Measurements from ENCODE around the gene TTL. TPM values are rescaled to one million over a fixed set of nuclear protein-coding genes. Genes with fewer than 3 reads are reported as not detected.

The TTL gene
- total and polyA plus RNA-seq, 2 of the 13 experiments (the other 11 are each of a cell fraction or from before 2014, with no cell fraction given): 19.0 to 59.8 TPM

DNA sequence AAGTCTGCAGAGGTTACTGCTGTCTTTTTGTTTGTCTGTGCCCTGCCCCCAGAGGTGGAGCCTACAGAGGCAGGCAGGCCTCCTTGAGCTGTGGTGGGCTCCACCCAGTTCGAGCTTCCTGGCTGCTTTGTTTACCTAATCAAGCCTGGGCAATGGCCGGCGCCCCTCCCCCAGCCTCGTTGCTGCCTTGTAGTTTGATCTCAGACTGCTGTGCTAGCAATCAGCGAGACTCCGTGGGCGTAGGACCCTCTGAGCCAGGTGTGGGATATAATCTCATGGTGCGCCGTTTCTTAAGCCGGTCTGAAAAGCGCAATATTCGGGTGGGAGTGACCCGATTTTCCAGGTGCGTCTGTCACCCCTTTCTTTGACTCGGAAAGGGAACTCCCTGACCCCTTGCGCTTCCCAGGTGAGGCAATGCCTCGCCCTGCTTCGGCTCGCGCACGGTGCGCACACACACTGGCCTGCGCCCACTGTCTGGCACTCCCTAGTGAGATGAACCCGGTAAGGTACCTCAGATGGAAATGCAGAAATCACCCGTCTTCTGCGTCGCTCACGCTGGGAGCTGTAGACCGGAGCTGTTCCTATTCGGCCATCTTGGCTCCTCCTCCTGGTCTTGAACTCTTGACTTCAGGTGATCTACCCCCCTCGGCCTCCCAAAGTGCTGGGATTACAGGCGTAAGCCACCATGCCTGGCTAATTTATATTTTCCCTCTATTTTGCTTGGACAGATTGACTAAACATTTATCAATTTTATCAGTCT, 27.5 kb downstream of the TTL start (continued):
- TF ChIP-seq, protein P1, sequence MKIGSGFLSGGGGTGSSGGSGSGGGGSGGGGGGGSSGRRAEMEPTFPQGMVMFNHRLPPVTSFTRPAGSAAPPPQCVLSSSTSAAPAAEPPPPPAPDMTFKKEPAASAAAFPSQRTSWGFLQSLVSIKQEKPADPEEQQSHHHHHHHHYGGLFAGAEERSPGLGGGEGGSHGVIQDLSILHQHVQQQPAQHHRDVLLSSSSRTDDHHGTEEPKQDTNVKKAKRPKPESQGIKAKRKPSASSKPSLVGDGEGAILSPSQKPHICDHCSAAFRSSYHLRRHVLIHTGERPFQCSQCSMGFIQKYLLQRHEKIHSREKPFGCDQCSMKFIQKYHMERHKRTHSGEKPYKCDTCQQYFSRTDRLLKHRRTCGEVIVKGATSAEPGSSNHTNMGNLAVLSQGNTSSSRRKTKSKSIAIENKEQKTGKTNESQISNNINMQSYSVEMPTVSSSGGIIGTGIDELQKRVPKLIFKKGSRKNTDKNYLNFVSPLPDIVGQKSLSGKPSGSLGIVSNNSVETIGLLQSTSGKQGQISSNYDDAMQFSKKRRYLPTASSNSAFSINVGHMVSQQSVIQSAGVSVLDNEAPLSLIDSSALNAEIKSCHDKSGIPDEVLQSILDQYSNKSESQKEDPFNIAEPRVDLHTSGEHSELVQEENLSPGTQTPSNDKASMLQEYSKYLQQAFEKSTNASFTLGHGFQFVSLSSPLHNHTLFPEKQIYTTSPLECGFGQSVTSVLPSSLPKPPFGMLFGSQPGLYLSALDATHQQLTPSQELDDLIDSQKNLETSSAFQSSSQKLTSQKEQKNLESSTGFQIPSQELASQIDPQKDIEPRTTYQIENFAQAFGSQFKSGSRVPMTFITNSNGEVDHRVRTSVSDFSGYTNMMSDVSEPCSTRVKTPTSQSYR (CRISPR knock-in tag; IDR thresholded peaks at IDR 0.05; ENCODE audit: borderline replicate concordance): peak; percentile 95
- TF ChIP-seq FOXA1 (IDR thresholded peaks at IDR 0.05) (peak; percentile 28; the same call in 1 of the 2 replicates), FOXA1 (CRISPR knock-in tag; IDR thresholded peaks at IDR 0.05) (peak; percentile 82), SALL1 (CRISPR knock-in tag; IDR thresholded peaks at IDR 0.05) (peak; percentile 50; the same call in 1 of the 2 replicates), BORCS8-MEF2B (CRISPR knock-in tag; IDR thresholded peaks at IDR 0.05) (0 out of 2 replicates have a peak, but pooled peaks have one; percentile 18)

DNA sequence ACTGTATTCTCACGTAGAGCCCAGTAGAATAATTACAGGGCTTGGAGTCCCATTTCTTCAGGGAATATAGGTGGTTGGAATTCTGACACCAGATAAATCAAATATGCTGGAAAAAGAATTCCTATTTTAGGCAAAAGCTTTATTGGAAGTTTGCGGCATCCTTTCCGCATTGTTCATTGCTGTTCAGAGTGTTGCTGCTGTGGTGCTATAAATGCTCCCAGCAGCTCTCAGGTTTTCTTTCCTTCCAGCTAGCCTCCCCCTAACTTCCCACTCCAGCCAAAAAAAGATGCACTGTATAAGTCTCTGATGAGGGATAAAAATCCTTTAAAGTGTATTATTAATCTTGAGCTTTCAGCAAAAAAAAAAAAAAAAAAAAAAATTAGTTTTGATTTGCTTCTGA, 34.8 kb downstream of the TTL start:
- no peak for DNase-seq (ENCODE audit: low spot score)
- no peak overlapping the region for H3K4me3 ChIP-seq (replicated peaks in 1 of 3; ENCODE audit: insufficient read depth in 1 of 3, low read depth in 2 of 3, low read length in 3 of 3)
- 98% methylated on average over 3 of the region's 3 CpGs for WGBS (ENCODE audit: low lambda C conversion rate)
- CTCF ChIA-PET (ENCODE audit: low intra/inter-chr PET ratio, low total read pairs): no interaction called here
- H3K4me2 ChIP-seq (ENCODE audit: low read depth, low read length): no peak overlapping the region
- H3K27me3 ChIP-seq (ENCODE audit: control insufficient read depth in 1 of 2, insufficient read depth in 2 of 2, low read length in 2 of 2): no peaks in the 10 kb centered on the region
- BruUV-seq (replicated peaks): no TSS peak
- no peak overlapping the region for H3K9ac ChIP-seq (ENCODE audit: insufficient read depth, low read depth, low read length)
- H2AFZ ChIP-seq (ENCODE audit: low read length): no peak overlapping the region
- in situ Hi-C loops (cut with HindIII; ENCODE audit: extremely low pct_ligation_motif_present, low pct_unique_long_range_greater_than_20kb): no loop called here
- H3K4me1 ChIP-seq (ENCODE audit: insufficient read depth, low read length): no peaks in the 10 kb centered on the region
- no peak for TF ChIP-seq REL (CRISPR knock-in tag; conservative IDR thresholded peaks at IDR 0.05)
- no peak overlapping the region for H3K27ac ChIP-seq (ENCODE audit: extremely low read length, insufficient read depth, low read length)
- no peaks in the 10 kb centered on the region for H4K20me1 ChIP-seq (ENCODE audit: insufficient read depth, low read length)
- peaks cover 15 to 56% of the 10 kb centered on the region in 2 experiments for H3K36me3 ChIP-seq (replicated peaks in 1 of 2; ENCODE audit: control insufficient read depth in 1 of 2, insufficient read depth in 2 of 2, low read length in 2 of 2)
- intact Hi-C loops (cut with micrococcal nuclease; ENCODE audit: unreplicated experiment): no loop called here
- POLR2A ChIA-PET: no interaction called here
- H3K9me3 ChIP-seq (ENCODE audit: low read length): no peaks in the 10 kb centered on the region
- no peak for ATAC-seq
- no peaks in the 10 kb centered on the region for H3K79me2 ChIP-seq (ENCODE audit: insufficient read depth, low read length)
- peak; percentile 15 for FAIRE-seq
